PC-3 (cell line): ENCODE data around the gene CETN1. TPM values are rescaled to one million over a fixed set of nuclear protein-coding genes. Genes with fewer than 3 reads are reported as not detected.

ENCODE experiments used
- ATAC-seq: fragments of 200-7000 bp; cut with Tn5 transposase; 2 replicates; pipeline ENCODE4 v1.9.1; 2020; ENCODE audit warnings: mild to moderate bottlenecking, moderate library complexity
- BruUV-seq: library from RNA; stranded (reverse); fragments of 400-500 nt; replicated peaks from 2 replicates; lab custom pipeline; 2021; lab: Mats Ljungman, UMichigan
- CTCF ChIA-PET: fragments of 300-600 bp; sonication (Branson Sonifier 250); formaldehyde crosslinking; loops from one replicate; lab custom pipeline; 2022; ENCODE audit warnings: antibody characterized with exemption; lab: Charles Lee
- POLR2A ChIA-PET: fragments of 300-600 bp; sonication (Branson Sonifier 250); formaldehyde crosslinking; loops from one replicate; lab custom pipeline; 2022; ENCODE audit warnings: antibody characterized with exemption; ENCODE audit not compliant: unreplicated experiment; lab: Charles Lee
- DNase-seq: peaks from one replicate; pipeline ENCODE4 v3.0.0-alpha.2; 2015
- H2AFZ ChIP-seq: fragments of 300-600 bp; sonication (generic); 2 replicates; pipeline ENCODE4 v1.6.0; 2016; ENCODE audit warnings: antibody characterized with exemption, low read length
- H3F3A ChIP-seq: fragments of 300-600 bp; sonication (generic); one replicate; pipeline ENCODE4 v1.6.0; 2017; ENCODE audit warnings: antibody characterized with exemption, low read length, control low read depth, mild to moderate bottlenecking; ENCODE audit not compliant: unreplicated experiment
- H3K27ac ChIP-seq: fragments of 300-600 bp; sonication (generic); 2 replicates; pipeline ENCODE4 v1.5.1; 2016; ENCODE audit warnings: mild to moderate bottlenecking, low read length
- H3K27me3 ChIP-seq: fragments of 300-600 bp; sonication (generic); 2 replicates; pipeline ENCODE4 v1.6.1; 2016; ENCODE audit warnings: low read length, mixed read lengths
- H3K36me3 ChIP-seq: fragments of 300-600 bp; sonication (generic); 2 replicates; pipeline ENCODE4 v1.6.1; 2016; ENCODE audit warnings: low read depth, mixed run types, low read length, mixed read lengths
- H3K4me1 ChIP-seq: fragments of 300-600 bp; sonication (generic); 2 replicates; pipeline ENCODE4 v1.5.1; 2016; ENCODE audit warnings: low read length; ENCODE audit not compliant: insufficient read depth
- H3K4me2 ChIP-seq: fragments of 300-600 bp; sonication (generic); 2 replicates; pipeline ENCODE4 v1.6.0; 2016; ENCODE audit warnings: low read length
- H3K4me3 ChIP-seq: fragments of 300-600 bp; sonication (generic); 2 replicates; pipeline ENCODE4 v1.5.1; 2016; ENCODE audit warnings: mild to moderate bottlenecking, low read length, mixed read lengths
- H3K79me2 ChIP-seq: fragments of 300-600 bp; sonication (generic); 2 replicates; pipeline ENCODE4 v1.6.1; 2017; ENCODE audit warnings: low read length, mixed read lengths
- H3K9ac ChIP-seq: fragments of 300-600 bp; sonication (generic); 2 replicates; pipeline ENCODE4 v1.6.0; 2016; ENCODE audit warnings: mild to moderate bottlenecking, low read length
- H3K9me2 ChIP-seq: fragments of 300-600 bp; sonication (generic); replicated peaks from 2 replicates; pipeline ENCODE4 v1.6.1; 2016; ENCODE audit warnings: mixed run types, low read length, mixed read lengths
- H3K9me3 ChIP-seq: fragments of 300-600 bp; sonication (generic); 2 replicates; pipeline ENCODE4 v1.6.1; 2016; ENCODE audit warnings: low read length, mixed read lengths
- H4K20me1 ChIP-seq: fragments of 300-600 bp; sonication (generic); 2 replicates; pipeline ENCODE4 v1.6.1; 2016; ENCODE audit warnings: low read length, mixed read lengths
- CTCF ChIP-seq: fragments of 300-600 bp; sonication (generic); conservative IDR thresholded peaks from 2 replicates; pipeline ENCODE4 v1.5.1; 2017; ENCODE audit warnings: antibody characterized with exemption, low read depth, mild to moderate bottlenecking, low read length
- EZH2 ChIP-seq: fragments of 300-600 bp; sonication (generic); IDR thresholded peaks from one replicate; pipeline ENCODE4 v1.6.1; 2017; ENCODE audit warnings: antibody characterized with exemption, mild to moderate bottlenecking, low read length; ENCODE audit not compliant: unreplicated experiment
- EZH2phosphoT487 ChIP-seq: fragments of 300-600 bp; sonication (generic); IDR thresholded peaks from 2 replicates; pipeline ENCODE4 v1.6.1; 2018; ENCODE audit warnings: mild to moderate bottlenecking, antibody characterized with exemption, low read length, borderline replicate concordance
- intact Hi-C: fragments of 100-400 bp; cut with micrococcal nuclease; formaldehyde crosslinking; loops from 2 replicates; pipeline ENCODE4 v1.9.0; 2023
- total RNA-seq: library from RNA; depleted of rRNA; stranded (reverse); fragments of >200 nt; gene quantifications from 2 replicates; pipeline ENCODE4 v1.2.3, GENCODE V29; 2014

Gene CETN1
- total RNA-seq, 1 experiment from 2014 or later = not detected

DNA sequence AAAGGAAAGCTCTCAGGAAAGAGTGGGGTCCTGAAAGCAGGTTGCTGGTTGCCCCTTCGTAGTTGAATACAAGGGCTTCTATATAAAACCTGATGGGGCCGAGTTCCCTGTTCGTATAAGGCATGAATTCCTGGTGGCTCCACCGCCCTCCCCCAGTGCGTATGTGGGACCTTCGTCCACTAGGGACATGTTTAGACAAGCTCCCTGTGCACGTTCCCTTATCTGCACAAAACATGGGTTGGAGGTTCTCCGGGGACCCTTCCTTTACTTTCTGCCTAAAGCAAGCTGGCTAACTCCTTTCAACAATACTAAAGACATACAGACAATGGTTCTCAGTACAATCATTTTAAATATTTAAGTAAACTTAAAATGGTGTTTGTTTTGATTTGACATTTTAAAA lies 24.6 kb downstream of the CETN1 start:
- no peak overlapping the region for H3K4me3 ChIP-seq
- ChIA-PET POLR2A (no interaction called here), CTCF (no interaction called here)
- no peaks in the 10 kb centered on the region for H4K20me1 ChIP-seq
- no peak for DNase-seq
- no peak for ATAC-seq
- no peak overlapping the region for H3K4me2 ChIP-seq
- H3F3A ChIP-seq = no peaks in the 10 kb centered on the region
- H3K9me2 ChIP-seq = no peaks in the 10 kb centered on the region
- no TSS peak for BruUV-seq
- H3K9me3 ChIP-seq = no peaks in the 10 kb centered on the region
- no peak overlapping the region for H2AFZ ChIP-seq
- intact Hi-C loops = no loop called here
- TF ChIP-seq EZH2phosphoT487 (no peak), CTCF (no peak), EZH2 (no peak)
- H3K4me1 ChIP-seq = no peaks in the 10 kb centered on the region
- H3K27ac ChIP-seq = no peak overlapping the region
- H3K9ac ChIP-seq = no peak overlapping the region
- H3K36me3 ChIP-seq = no peaks in the 10 kb centered on the region
- peaks cover 40% of the 10 kb centered on the region for H3K27me3 ChIP-seq
- no peaks in the 10 kb centered on the region for H3K79me2 ChIP-seq

DNA sequence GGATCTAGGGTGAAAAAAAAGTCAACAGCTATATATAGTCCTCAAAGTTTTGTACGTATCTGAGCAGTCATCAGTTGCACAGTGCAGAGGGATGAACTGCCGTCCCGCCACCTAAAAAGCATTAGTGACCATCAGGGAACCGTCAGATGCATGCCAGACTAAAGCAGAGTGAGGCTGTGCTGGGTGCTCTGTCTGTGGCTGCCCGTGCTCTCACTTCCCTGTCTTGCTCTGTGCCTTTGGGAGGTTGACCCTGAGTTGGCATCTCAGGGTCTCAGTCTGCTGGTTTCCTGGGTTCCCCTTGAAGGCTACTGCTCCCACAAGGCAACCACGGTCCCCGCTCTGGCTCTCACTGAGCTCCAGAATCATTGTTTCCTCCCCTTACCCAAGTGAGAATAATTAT lies 27.8 kb downstream of the CETN1 start:
- no peak for TF ChIP-seq EZH2
- no peak for TF ChIP-seq CTCF
- no peak for TF ChIP-seq EZH2phosphoT487
- no peaks in the 10 kb centered on the region for H3K9me2 ChIP-seq
- no peaks in the 10 kb centered on the region for H3K79me2 ChIP-seq
- H4K20me1 ChIP-seq = no peaks in the 10 kb centered on the region
- H3F3A ChIP-seq = no peaks in the 10 kb centered on the region
- intact Hi-C loops = no loop called here
- BruUV-seq = no TSS peak
- H3K4me3 ChIP-seq = no peak overlapping the region
- H3K27ac ChIP-seq = no peak overlapping the region
- no peaks in the 10 kb centered on the region for H3K36me3 ChIP-seq
- no peak overlapping the region for H3K4me2 ChIP-seq
- no peaks in the 10 kb centered on the region for H3K4me1 ChIP-seq
- ChIA-PET POLR2A (no interaction called here), CTCF (interaction anchor here (0.5 kb wide), 1 partner anchor 12 kb away, joined by 6 read pairs; no protein-coding TSS in a partner anchor)
- H3K9me3 ChIP-seq = no peaks in the 10 kb centered on the region
- no peak overlapping the region for H2AFZ ChIP-seq
- DNase-seq (no peak), ATAC-seq (no peak)
- H3K27me3 ChIP-seq = peaks cover 34% of the 10 kb centered on the region
- H3K9ac ChIP-seq = no peak overlapping the region

DNA sequence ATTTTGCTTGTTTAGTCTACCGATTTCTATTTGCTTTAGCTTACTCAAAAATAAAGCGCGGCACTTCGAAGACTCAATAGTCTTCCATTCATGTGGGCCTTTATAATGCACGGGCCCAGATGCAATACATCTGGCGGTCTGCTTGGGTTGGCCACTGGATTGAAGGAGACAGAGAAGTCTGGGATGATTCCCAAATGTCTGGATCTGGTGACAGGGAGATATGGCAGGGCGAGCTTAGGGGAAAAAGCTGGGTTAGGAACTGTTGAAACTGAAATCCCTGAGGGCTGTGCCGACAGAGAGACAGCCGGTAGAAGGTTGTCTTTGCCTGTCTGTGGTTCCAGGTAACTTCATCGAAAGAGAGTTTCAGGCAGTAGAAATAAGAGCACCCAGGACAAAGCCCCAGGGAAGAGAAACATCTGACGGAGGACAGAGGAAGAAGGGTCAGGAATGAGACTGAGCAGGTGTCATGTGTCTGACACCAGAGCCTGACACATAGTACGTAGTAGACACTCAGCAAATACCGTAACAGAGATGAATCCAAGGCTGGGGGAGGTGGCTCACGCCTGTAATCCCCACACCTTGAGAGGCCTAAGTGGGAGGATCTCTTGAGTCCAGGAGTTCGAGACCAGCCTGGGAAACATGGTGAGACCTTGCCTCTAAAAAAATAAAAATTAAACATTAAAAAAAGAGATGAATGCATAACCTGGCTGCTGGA lies 30.2 kb downstream of the CETN1 start:
- no TSS peak for BruUV-seq
- Histone ChIP-seq H4K20me1 (no peaks in the 10 kb centered on the region), H3K4me3 (no peak overlapping the region), H3K9me2 (no peaks in the 10 kb centered on the region), H3K27ac (no peak overlapping the region), H3K27me3 (peaks cover 27% of the 10 kb centered on the region), H3K4me1 (no peaks in the 10 kb centered on the region), H3F3A (no peaks in the 10 kb centered on the region), H2AFZ (no peak overlapping the region), H3K4me2 (no peak overlapping the region), H3K9ac (no peak overlapping the region), H3K9me3 (no peaks in the 10 kb centered on the region), H3K79me2 (no peaks in the 10 kb centered on the region), H3K36me3 (no peaks in the 10 kb centered on the region)
- intact Hi-C loops = loop anchor here (10.0 kb wide), 1 partner anchor 136 kb away; no protein-coding TSS in a partner anchor
- TF ChIP-seq EZH2 (no peak), CTCF (no peak), EZH2phosphoT487 (no peak)
- CTCF ChIA-PET = no interaction called here
- POLR2A ChIA-PET = no interaction called here
- ATAC-seq = no peak
- no peak for DNase-seq
